Keratinocyte (primary cell): Measurements from ENCODE around the gene PLXDC2.

ENCODE experiments used
- CTCF ChIP-seq, 3 experiments: IDR thresholded peaks in 1 of 3; conservative IDR thresholded peaks in 1 of 3; optimal IDR thresholded peaks in 1 of 3; 2 replicates in 2 of 3; 3 replicates in 1 of 3; pipeline versions ENCODE3 to v1.5.1; 2011; ENCODE audit warnings: low read length in 3 of 3, mild to moderate bottlenecking in 3 of 3, moderate library complexity in 2 of 3, control low read depth in 1 of 3, inconsistent platforms in 1 of 3; ENCODE audit not compliant: insufficient read depth in 2 of 3; ENCODE audit errors: extremely low read depth in 1 of 3
- EZH2 ChIP-seq: IDR thresholded peaks from one replicate; pipeline ENCODE4 v1.6.1; 2012; ENCODE audit warnings: inconsistent platforms, mild to moderate bottlenecking, low read length, moderate library complexity

GRCh38 chr10:19958787-19959186 lies 142.6 kb downstream of the PLXDC2 start:
- TF ChIP-seq EZH2 (no peak), CTCF (optimal IDR thresholded peaks at IDR 0.05 in 1 of 3, IDR thresholded peaks at IDR 0.05 in 1 of 3, conservative IDR thresholded peaks at IDR 0.05 in 1 of 3; ENCODE audit: extremely low read depth in 1 of 3, insufficient read depth in 2 of 3, low read length in 3 of 3) (no peak)
